ENCODE measurements around the gene FAM81A.

Gene FAM81A

DNA sequence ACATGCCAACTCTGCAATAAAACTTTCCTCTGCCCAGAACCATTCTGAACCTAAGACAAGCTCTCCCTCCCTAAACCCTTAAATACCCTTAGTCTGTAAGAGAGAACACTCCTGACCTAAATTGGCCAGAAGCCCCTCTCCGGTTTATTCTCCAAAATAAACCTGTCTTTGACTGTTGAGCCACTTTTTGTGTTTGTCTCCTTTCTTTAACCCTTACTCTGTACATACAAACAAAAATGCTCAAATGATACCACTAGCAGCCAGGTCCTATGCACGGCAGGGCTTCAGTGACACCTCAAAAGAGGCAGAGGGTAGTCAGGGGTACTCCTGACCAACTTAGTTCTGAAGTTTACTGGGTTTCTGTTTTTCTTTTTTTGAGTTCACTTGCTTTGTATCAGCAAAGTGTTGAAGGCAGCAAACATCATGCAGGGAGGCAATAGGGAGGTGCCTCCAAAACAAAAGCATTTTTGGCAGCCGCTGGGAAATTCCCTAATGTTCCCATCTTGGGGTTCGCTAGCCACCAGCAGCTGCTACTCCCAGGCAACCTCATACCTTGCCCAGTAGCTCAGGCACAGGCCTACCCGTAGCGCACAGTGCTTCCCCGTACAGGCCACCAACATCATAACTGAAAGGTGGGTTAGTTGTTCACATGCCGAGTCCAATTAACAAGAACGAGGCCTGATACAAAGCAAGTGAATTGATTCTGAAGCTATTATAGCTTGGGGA is 110.7 kb downstream of the FAM81A start:
- DNase-seq: no peak

DNA sequence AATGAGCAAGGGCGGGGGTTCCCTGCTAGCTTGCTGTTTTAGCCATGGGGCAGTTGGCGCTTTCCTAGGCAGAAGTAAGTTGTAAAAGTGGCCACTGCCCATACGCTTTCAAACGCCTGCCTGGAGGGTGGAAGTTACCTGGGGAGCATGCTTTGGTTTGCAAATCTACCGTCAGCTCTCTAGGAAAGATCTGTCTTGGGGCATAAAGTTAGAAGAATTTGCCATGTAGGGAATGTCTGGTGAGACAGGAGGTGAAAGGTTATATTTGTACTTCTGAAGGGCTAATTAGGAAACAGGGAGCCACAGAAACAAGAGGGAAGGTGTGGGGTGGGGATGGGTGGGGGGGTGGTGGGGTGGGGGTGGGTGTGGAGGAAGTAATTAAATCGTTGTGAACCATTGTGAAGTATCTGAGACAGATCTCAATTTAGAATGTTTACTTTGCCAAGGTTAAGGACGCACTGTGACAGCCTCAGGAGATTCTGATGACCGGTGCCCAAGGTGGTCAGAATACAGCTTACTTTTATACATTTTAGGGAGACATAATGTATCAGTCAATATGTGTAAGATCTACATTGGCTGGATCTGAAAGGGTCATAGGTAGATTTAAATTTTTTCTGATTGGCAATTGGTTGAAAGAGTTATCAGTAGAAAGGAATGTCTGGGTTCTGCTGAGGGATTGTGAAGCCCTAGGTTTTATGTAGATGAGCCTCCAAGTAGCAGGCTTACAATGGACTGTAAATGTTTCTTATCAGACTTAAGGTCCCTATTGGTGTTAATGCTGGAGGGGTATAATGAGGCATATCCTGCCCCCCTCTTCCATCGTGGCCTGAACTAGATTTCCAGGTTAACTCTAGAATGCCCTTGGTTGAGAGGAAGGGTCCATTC is 111.6 kb downstream of the FAM81A start:
- DNase-seq: no peak

DNA sequence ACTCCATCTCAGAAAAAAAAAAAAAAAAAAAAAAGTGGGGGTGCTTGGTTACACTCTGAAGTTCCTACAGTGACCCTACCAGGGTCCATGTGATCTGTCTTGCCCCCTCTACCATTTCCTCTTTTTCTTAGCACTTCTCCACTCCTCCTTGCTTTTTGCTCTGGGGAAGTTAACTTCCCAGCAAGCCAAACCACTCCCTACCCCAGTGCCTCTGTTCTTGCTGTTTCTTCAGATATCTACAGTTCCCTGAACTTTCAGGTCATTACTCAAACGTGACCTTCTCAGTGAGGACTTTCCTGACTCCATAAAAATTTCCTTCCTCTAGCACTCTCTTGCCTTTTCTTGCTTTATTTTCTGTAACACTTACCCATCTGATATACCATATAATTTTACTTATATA is 112.5 kb downstream of the FAM81A start:
- DNase-seq: no peak

- DNase-seq: no peak
These were observed 113.0 kb downstream of the FAM81A start for GRCh38 chr15:59550956-59551355.

- DNase-seq: no peak
These were observed 116.1 kb downstream of the FAM81A start for GRCh38 chr15:59553879-59554735.

- DNase-seq: no peak
These were observed 117.7 kb downstream of the FAM81A start for GRCh38 chr15:59555696-59556095.

- DNase-seq: no peak
These were observed 118.4 kb downstream of the FAM81A start for GRCh38 chr15:59556380-59556779.

DNA sequence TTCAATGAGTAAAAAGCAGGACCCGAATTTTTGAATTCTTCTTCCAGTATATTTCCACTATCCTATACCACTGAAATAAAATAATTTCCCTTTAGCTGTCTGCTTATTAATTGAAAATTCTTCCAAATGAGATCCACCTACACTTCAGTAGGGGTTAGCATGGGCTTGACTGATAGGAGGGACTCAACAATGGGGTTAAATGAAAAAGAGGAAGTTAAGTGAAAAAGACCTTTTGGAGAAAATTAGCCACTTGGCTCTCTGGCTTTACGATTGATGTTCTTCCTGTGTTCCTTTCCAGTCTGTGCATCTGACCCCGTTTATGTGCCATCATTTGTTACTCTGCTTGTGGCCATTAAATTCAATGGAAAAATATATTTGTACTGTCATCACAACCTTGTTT is 119.6 kb downstream of the FAM81A start:
- no peak for DNase-seq

DNA sequence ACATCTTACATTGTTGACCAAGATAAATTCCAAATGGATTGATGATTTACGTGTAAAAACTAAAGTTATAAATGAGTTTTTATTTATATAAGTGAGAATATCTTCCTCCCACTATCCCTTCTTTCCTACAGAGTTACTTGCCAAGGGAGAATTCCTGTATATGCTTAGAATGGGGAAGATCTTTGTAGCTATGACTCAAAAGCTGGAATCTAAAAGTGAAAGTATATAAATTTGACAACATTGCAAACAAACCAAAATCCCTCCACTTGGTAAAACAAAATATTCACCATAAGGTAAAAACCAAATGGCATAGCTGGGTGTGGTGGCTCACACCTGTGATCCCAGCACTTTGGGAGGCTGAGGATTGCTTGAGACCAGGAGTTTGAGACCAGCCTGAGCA is 120.9 kb downstream of the FAM81A start:
- no peak for DNase-seq

DNA sequence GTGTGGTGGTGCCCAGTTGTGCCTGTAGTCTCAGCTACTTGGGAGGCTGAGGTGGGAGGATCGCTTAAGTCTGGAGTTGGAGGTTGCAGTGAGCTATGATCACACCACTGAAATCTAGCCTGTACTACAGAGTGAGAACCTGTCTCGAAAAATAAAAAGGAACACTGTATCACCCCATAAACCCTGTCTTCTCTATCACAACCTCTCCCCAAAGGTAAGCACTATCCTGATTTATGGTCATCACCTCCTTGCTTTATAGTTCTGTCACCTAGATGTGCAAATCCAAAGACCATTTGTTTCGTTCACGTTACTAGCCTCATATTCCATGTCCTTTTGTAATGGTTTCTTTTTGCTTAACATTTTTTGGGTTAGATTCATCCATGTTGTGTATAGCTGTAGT is 123.6 kb downstream of the FAM81A start:
- no peak for DNase-seq

DNA sequence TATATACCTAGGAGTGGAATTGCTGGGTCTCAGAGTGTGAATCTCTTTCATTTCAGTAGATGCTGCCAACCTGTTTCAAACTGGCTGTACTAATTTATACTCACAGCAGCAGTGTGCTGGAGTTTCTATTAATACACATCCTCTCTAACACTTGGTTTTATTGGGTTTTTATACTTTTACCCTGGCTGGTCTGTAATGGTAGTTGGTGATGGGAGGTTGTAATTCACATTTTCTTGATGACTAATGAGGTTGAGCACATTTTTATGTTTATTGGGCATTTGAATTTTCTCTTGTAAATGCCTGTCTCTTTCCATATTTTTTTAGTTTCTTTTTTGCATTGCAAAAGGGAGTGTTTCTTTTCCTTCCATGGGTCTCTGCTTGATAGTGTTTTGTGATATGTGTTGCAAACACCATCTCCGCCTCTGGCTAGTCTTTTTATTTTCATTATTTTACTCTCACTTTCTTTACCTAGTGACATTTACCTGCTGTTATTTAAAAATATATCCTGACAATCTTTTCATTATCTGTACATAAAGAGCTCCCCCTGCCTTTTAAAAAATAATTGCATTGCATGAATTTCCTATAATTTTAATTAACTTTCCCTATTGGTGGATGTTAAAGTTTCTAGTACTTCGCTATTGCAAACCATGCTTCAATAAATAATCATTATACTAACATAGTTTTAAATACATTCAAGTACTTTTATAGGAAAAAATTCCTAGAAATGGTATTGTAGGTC is 124.6 kb downstream of the FAM81A start:
- DNase-seq: no peak

GRCh38 chr15:59565299-59565698 is 127.3 kb downstream of the FAM81A start:
- DNase-seq: no peak

- DNase-seq: no peak
These were observed 129.3 kb downstream of the FAM81A start for GRCh38 chr15:59567324-59567723.

- no peak for DNase-seq
These were observed 131.5 kb downstream of the FAM81A start for GRCh38 chr15:59569477-59569876.

GRCh38 chr15:59570315-59570714 is 132.3 kb downstream of the FAM81A start:
- DNase-seq: no peak

DNA sequence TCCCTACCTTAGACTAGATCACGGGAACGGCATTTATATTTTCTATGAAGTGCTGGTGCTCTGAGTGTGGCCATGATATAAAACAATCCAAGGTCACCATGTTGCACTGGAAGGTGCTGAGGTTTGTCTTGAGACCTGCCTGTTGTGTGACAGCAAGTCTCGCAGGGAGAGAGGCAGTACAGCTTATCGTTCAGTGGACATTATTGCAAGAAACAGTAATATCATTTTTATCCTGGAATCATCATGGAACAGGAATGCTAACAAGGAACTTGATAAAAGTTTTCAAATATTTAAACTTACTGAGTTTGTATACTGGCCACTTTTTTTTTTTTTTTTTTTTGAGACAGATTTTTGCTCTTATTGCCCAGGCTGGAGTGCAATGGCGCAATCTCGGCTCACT is 133.6 kb downstream of the FAM81A start:
- no peak for DNase-seq
